Measurements from ENCODE around the gene LRRC74B. TPM values are rescaled to one million over a fixed set of nuclear protein-coding genes. Genes with fewer than 3 reads are reported as not detected.
"Not testable (repeated sequence)": the region's sequence is repeated elsewhere in the genome, so short reads cannot be mapped to it uniquely, and the experiment has no call there.

The LRRC74B gene
- polyA plus RNA-seq, 3 donors: not detected

GRCh38 chr22:21092797-21093554 lies 47.2 kb downstream of the LRRC74B start:
- H3K4me2 ChIP-seq (replicated peaks; ENCODE audit: extremely low read depth, low read length, poor library complexity, severe bottlenecking): no peak overlapping the region
- TF ChIP-seq CTCF (IDR thresholded peaks at IDR 0.05): no peak
- H2AFZ ChIP-seq (ENCODE audit: insufficient read depth, low read depth, low read length, poor library complexity, severe bottlenecking): no peak overlapping the region
- H3K27ac Mint-ChIP-seq: no peak overlapping the region
- intact Hi-C loops (cut with micrococcal nuclease): no loop called here
- H3K9ac ChIP-seq (ENCODE audit: insufficient read depth, low read length, poor library complexity, severe bottlenecking): no peak overlapping the region
- no peak overlapping the region for H3K4me3 Mint-ChIP-seq
- no peaks in the 10 kb centered on the region for H3K4me1 Mint-ChIP-seq
- no peaks in the 10 kb centered on the region for H3K4me1 ChIP-seq (ENCODE audit: control insufficient read depth in 1 of 2, insufficient read depth in 2 of 2, low read length in 2 of 2)
- H3K27ac ChIP-seq (ENCODE audit: low read depth in 1 of 2, low read length in 2 of 2): no peak overlapping the region
- no peaks in the 10 kb centered on the region for H3K36me3 Mint-ChIP-seq
- H4K20me1 ChIP-seq (ENCODE audit: insufficient read depth, low read length): no peaks in the 10 kb centered on the region
- no peak for DNase-seq
- H3K27me3 ChIP-seq (ENCODE audit: control insufficient read depth in 2 of 2, insufficient read depth in 2 of 2, low read length in 2 of 2): no peaks in the 10 kb centered on the region
- H3K36me3 ChIP-seq (replicated peaks in 1 of 2; ENCODE audit: control insufficient read depth in 1 of 2, insufficient read depth in 2 of 2, low read length in 2 of 2): no peaks in the 10 kb centered on the region
- no peaks in the 10 kb centered on the region for H3K9me3 Mint-ChIP-seq
- H3K27me3 Mint-ChIP-seq (ENCODE audit: low read depth in 3 of 3): peaks cover 2 to 6% (median 4%) of the 10 kb centered on the region in 3 donors
- H3K9me3 ChIP-seq (replicated peaks in 1 of 2; ENCODE audit: control insufficient read depth in 1 of 2, insufficient read depth in 1 of 2, low read length in 2 of 2): no peaks in the 10 kb centered on the region
- H3K79me2 ChIP-seq (ENCODE audit: insufficient read depth, low read length): no peaks in the 10 kb centered on the region
- WGBS (ENCODE audit: insufficient coverage): 40% methylated on average over 1 of the region's 3 CpGs
- no peak overlapping the region for H3K4me3 ChIP-seq (replicated peaks in 1 of 3; ENCODE audit: low read depth in 2 of 3, low read length in 3 of 3)

GRCh38 chr22:21093555-21094137 lies 47.9 kb downstream of the LRRC74B start:
- H3K27ac ChIP-seq (ENCODE audit: low read depth in 1 of 2, low read length in 2 of 2); H3K4me1 Mint-ChIP-seq; H3K4me1 ChIP-seq (ENCODE audit: control insufficient read depth in 1 of 2, insufficient read depth in 2 of 2, low read length in 2 of 2); H2AFZ ChIP-seq (ENCODE audit: insufficient read depth, low read depth, low read length, poor library complexity, severe bottlenecking); intact Hi-C loops (cut with micrococcal nuclease); H3K27me3 ChIP-seq (ENCODE audit: control insufficient read depth in 2 of 2, insufficient read depth in 2 of 2, low read length in 2 of 2); H3K9me3 Mint-ChIP-seq; H3K9me3 ChIP-seq (replicated peaks in 1 of 2; ENCODE audit: control insufficient read depth in 1 of 2, insufficient read depth in 1 of 2, low read length in 2 of 2); DNase-seq; H3K4me3 ChIP-seq (replicated peaks in 1 of 3; ENCODE audit: low read depth in 2 of 3, low read length in 3 of 3); H4K20me1 ChIP-seq (ENCODE audit: insufficient read depth, low read length); H3K36me3 Mint-ChIP-seq; H3K27ac Mint-ChIP-seq; H3K9ac ChIP-seq (ENCODE audit: insufficient read depth, low read length, poor library complexity, severe bottlenecking); H3K36me3 ChIP-seq (replicated peaks in 1 of 2; ENCODE audit: control insufficient read depth in 1 of 2, insufficient read depth in 2 of 2, low read length in 2 of 2); H3K4me3 Mint-ChIP-seq; H3K4me2 ChIP-seq (replicated peaks; ENCODE audit: extremely low read depth, low read length, poor library complexity, severe bottlenecking); H3K27me3 Mint-ChIP-seq (ENCODE audit: low read depth in 3 of 3); H3K79me2 ChIP-seq (ENCODE audit: insufficient read depth, low read length): not testable (repeated sequence)
- 100% methylated on average over 2 of the region's 9 CpGs for WGBS (ENCODE audit: insufficient coverage)

Measured in CD14-positive monocyte (primary cell).